NT2/D1 (cell line): Measurements from ENCODE around the gene MAP2K5.

Source experiments
- DNase-seq: peaks from one replicate; pipeline ENCODE4 v3.0.0-alpha.2; 2011; ENCODE audit warnings: low read depth, low spot score
- H3K27me3 ChIP-seq: 2 replicates; pipeline ENCODE4 v1.6.0; 2011; ENCODE audit warnings: mild to moderate bottlenecking; ENCODE audit not compliant: insufficient read length, insufficient read depth
- H3K36me3 ChIP-seq: 2 replicates; pipeline ENCODE4 v1.6.1; 2011; ENCODE audit warnings: mild to moderate bottlenecking, low read length, mixed read lengths; ENCODE audit not compliant: insufficient read depth, insufficient read length
- H3K4me1 ChIP-seq: 2 replicates; pipeline ENCODE4 v1.5.1; 2011; ENCODE audit not compliant: insufficient read depth, insufficient read length
- H3K4me3 ChIP-seq: 2 replicates; pipeline ENCODE4 v1.5.1; 2011; ENCODE audit warnings: low read depth; ENCODE audit not compliant: insufficient read length
- H3K9ac ChIP-seq: 2 replicates; pipeline ENCODE4 v1.6.0; 2011; ENCODE audit warnings: low read depth; ENCODE audit not compliant: insufficient read length
- H3K9me3 ChIP-seq: 2 replicates; pipeline ENCODE4 v1.5.1; 2011; ENCODE audit warnings: mild to moderate bottlenecking, low read length; ENCODE audit not compliant: insufficient read depth
- SUZ12 ChIP-seq: IDR thresholded peaks from 2 replicates; pipeline ENCODE4 v1.6.1; 2011; ENCODE audit not compliant: insufficient read length, insufficient read depth; ENCODE audit errors: extremely low read depth
- YY1 ChIP-seq: IDR thresholded peaks from 2 replicates; pipeline ENCODE4 v1.6.1; 2011; ENCODE audit not compliant: insufficient read length, insufficient read depth
- ZNF274 ChIP-seq: IDR thresholded peaks from 2 replicates; pipeline ENCODE4 v1.6.1; 2011; ENCODE audit warnings: mild to moderate bottlenecking, low read depth, low read length

Gene MAP2K5

DNA sequence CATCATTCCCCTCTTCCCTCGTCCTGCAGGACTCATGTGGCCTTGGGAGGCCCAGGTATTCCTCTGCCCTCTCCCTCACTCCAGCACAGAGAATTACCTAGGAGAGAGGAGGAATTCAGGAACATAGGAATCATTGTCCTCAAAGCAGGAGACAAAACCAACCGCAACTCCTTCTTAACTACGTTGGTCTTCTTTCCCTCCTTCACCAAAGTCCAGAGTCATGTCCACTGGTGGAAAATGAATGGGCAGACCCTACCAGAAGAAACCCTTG, 227.8 kb downstream of the MAP2K5 start:
- Histone ChIP-seq H3K27me3 (no peaks in the 10 kb centered on the region), H3K36me3 (no peaks in the 10 kb centered on the region), H3K4me3 (no peak overlapping the region), H3K9ac (no peak overlapping the region), H3K4me1 (no peaks in the 10 kb centered on the region), H3K9me3 (no peaks in the 10 kb centered on the region)
- TF ChIP-seq YY1, result no peak
- TF ChIP-seq SUZ12, result no peak
- no peak for TF ChIP-seq ZNF274
- DNase-seq, result no peak

DNA sequence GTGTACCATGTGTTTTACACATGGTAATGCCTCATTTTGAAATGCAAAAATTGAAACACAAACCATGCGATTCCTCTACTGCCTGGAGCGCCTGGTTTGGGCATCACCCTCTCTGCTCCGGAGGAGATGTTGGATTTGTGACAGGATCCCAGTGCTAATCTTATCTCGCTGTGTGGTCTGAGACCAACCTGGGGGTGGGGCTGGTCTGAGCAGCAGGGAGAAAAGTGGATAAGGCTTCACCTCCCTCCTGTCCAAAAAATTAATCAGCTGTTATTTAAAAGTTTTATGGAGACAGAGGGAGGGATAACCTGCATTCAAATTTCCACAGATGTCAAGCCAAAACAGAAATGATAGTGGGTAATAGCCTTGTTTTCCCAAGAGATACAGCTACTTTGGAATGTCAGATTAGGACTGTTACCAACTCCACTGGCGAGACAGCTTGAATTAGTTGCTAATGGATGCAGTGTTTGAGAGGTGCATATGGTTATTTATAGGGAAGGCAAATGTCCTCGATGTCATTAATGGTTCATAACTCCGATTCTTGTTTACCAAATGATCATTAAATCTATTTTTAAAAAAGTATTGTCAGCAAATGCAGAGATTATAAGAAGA, 228.8 kb downstream of the MAP2K5 start:
- no peaks in the 10 kb centered on the region for H3K4me1 ChIP-seq

DNA sequence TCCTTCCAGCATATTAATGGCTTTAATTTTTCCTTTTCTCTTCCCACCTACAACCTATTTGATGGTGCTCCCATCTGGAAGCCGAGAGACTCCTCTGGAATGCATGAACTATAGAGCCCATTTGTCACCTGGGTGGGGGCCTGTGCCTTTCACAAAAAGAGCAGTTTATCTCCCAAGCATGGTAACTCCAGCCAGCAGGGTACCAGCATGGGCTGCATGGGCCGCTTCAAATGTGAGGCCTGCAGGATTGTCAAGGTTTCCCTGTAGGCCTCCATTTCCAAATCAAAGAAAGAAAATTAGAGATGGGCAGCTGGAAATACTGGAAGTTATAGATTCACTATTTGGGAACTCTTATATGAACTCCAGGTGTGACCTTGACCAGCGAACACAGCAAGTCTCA, 232.1 kb downstream of the MAP2K5 start:
- TF ChIP-seq SUZ12 (no peak), ZNF274 (no peak), YY1 (no peak)
- Histone ChIP-seq H3K36me3 (no peaks in the 10 kb centered on the region), H3K9ac (no peak overlapping the region), H3K4me1 (no peaks in the 10 kb centered on the region), H3K4me3 (no peak overlapping the region), H3K27me3 (no peaks in the 10 kb centered on the region), H3K9me3 (no peaks in the 10 kb centered on the region)
- DNase-seq, result no peak

More for the DNA sequence above, 228.8 kb downstream of the MAP2K5 start:
- Histone ChIP-seq H3K9me3 (no peaks in the 10 kb centered on the region), H3K9ac (no peak overlapping the region), H3K36me3 (no peaks in the 10 kb centered on the region), H3K4me3 (no peak overlapping the region), H3K27me3 (no peaks in the 10 kb centered on the region)
- DNase-seq, result no peak
- TF ChIP-seq YY1, result no peak
- TF ChIP-seq ZNF274, result no peak
- TF ChIP-seq SUZ12, result no peak

DNA sequence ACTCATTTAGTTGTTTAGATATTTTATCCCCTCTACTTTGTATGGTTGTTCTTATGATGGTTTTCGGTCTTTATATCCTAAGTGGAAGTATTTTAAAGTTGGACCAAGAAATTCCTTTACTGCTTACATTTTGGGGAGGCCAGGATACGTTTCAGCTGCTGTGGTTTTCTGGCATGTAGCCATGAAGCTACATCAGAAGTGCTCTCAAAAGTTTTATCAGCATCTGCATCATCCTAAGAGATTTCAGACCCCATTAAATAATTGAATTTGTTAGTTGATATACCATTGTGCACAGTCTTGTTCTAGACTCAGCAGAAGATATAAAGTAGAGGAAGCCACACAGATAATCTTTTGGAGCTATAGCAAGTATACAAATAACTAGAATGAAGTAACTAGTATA, 232.7 kb downstream of the MAP2K5 start:
- TF ChIP-seq SUZ12 (no peak), YY1 (no peak), ZNF274 (no peak)
- Histone ChIP-seq H3K4me3 (no peak overlapping the region), H3K9me3 (no peaks in the 10 kb centered on the region), H3K4me1 (no peaks in the 10 kb centered on the region), H3K36me3 (no peaks in the 10 kb centered on the region), H3K9ac (no peak overlapping the region), H3K27me3 (no peaks in the 10 kb centered on the region)
- no peak for DNase-seq

DNA sequence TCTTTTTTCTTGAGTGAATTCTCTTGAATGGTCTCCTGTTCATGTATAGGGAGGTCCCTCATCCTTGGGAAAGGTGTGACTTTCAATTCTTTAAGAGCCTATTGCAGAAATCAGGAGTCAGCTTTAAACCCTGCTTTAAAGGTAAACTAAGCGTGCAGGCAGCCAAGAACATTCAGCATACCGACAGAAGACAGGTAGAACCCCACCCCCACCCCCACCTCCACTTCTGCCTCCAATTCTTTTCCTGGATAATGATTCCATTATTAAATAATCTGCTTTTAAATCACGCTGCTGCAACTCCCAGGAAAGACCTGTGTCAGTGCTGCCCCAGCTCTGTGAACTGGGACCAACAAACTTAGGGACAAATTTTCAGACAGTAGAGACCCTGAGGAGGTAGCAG, 233.5 kb downstream of the MAP2K5 start:
- no peaks in the 10 kb centered on the region for H3K9me3 ChIP-seq
- H3K4me3 ChIP-seq, result no peak overlapping the region
- H3K27me3 ChIP-seq, result no peaks in the 10 kb centered on the region
- DNase-seq, result no peak
- H3K9ac ChIP-seq, result no peak overlapping the region
- H3K4me1 ChIP-seq, result no peaks in the 10 kb centered on the region
- TF ChIP-seq ZNF274, result no peak
- no peak for TF ChIP-seq SUZ12
- H3K36me3 ChIP-seq, result no peaks in the 10 kb centered on the region

DNA sequence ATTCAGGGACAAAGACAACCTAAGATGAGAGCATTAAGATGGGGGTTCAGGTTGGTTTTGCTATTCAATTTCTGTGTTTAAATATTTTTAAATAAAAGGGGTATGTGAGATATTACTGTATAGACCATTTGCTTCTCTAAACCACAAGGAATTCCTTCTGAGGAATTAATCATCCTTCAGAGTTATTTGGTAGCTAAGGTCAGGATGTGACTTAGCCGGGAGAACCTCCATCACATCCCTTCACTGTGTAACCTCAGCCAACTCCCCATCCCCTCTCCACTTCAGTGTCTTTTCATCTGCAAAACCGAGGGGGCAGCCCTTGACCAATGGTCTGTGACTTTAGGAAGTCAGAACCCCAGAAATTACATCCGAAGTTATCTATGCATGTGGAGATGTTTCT, 234.1 kb downstream of the MAP2K5 start:
- H3K27me3 ChIP-seq, result no peaks in the 10 kb centered on the region
- no peaks in the 10 kb centered on the region for H3K36me3 ChIP-seq
- TF ChIP-seq YY1 (no peak), SUZ12 (no peak), ZNF274 (no peak)
- H3K4me3 ChIP-seq, result no peak overlapping the region
- H3K4me1 ChIP-seq, result no peaks in the 10 kb centered on the region
- H3K9ac ChIP-seq, result no peak overlapping the region
- DNase-seq, result no peak
- no peaks in the 10 kb centered on the region for H3K9me3 ChIP-seq

DNA sequence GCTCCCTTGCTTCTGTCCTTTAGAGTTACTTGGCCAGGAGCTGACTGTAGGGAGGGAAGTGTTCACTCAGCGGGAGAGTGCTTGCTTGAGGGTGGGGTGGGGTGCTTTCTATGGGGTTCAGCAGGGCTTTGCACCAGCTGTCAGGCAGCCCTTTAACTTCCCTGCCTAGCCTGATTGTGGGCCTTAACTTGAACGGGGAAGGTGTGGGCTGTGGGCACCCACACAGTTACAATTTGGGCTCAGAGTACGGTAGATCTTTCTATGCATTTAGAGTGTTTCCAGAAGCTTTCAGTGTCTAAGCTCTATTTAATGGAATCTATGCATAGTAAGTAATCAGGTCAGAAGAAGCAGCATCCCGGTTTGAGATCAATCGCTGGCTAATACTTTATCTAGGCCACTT, 234.6 kb downstream of the MAP2K5 start:
- Histone ChIP-seq H3K36me3 (no peaks in the 10 kb centered on the region), H3K4me3 (no peak overlapping the region), H3K9me3 (no peaks in the 10 kb centered on the region), H3K4me1 (no peaks in the 10 kb centered on the region), H3K9ac (no peak overlapping the region), H3K27me3 (no peaks in the 10 kb centered on the region)
- no peak for DNase-seq
- no peak for TF ChIP-seq ZNF274
- TF ChIP-seq SUZ12, result no peak
- no peak for TF ChIP-seq YY1

DNA sequence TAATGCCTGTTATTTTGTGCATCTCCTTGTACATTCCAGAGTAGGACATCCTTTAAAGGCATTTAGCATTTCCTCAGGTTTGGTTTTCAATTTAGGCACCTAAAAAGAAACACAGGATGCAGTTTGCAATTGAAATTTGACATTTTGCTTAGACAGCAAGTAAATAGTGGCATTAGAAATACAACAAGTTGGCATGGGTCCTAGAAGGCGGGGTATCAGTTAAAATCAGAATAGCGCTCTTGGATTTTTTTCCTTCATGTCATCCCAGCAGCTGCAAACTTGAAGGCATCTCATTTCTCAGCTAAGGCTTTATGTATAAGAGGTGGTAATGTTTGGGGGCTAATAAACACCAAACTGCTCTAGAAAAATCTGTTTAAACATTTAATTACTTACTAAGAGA, 235.3 kb downstream of the MAP2K5 start:
- no peak for DNase-seq
- no peak for TF ChIP-seq SUZ12
- TF ChIP-seq ZNF274, result no peak
- no peak for TF ChIP-seq YY1
- Histone ChIP-seq H3K4me1 (peaks cover 2% of the 10 kb centered on the region), H3K9me3 (no peaks in the 10 kb centered on the region), H3K27me3 (no peaks in the 10 kb centered on the region), H3K4me3 (no peak overlapping the region), H3K9ac (no peak overlapping the region), H3K36me3 (no peaks in the 10 kb centered on the region)
